Measurements from ENCODE around the gene NRL. TPM values are rescaled to one million over a fixed set of nuclear protein-coding genes. Genes with fewer than 3 reads are reported as not detected.
"Not testable (repeated sequence)": the region's sequence is repeated elsewhere in the genome, so short reads cannot be mapped to it uniquely, and the experiment has no call there.

The NRL gene
- total and polyA plus RNA-seq, 2 donors = 0.85 to 2.9 TPM

DNA sequence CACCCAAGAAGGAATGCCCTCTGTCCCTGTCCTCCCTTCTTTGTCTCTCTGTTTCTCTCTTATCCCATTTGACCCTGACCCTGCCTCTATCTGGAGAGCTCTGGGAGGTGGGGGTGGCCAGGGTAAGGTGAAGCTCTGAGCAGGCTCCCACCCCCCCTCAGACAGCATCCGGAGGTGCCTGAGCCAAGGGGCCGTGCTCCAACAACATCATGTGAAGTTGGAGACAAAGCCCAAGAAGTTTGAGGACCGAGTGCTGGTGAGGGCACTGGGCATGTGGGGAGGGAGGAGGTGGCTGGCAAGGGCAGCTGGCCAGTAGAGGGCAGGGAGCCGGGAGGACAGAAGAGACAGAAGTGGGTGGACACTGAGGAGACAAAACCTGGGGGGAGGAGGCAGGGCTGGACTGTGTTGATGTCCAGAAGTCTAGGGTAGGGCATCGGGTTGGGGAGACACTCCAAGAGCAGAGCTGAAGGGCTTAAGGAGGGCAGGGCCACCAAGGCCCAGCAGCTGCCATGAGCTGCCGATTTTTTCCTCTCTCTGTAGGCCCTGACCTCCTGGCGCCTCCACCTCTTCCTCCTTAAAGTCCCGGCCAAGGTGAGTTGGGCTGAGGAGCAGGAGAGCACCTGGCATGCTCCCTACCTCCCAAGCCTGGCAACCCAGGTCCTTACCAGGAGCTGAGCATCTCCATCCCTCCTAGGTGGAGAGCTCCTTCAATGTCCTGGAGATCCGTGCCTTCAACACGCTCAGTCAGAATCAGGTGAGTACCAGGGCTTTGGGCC, 61.0 kb downstream of the NRL start:
- H3K36me3 ChIP-seq (ENCODE audit: insufficient read depth) = no peaks in the 10 kb centered on the region
- WGBS = 81% methylated on average over 10 of the region's 10 CpGs
- no peaks in the 10 kb centered on the region for H3K4me1 ChIP-seq (ENCODE audit: insufficient read depth)
- no peak overlapping the region for H3K27ac ChIP-seq (ENCODE audit: low read depth)
- H3K4me3 ChIP-seq (ENCODE audit: low read depth, low read length) = no peak overlapping the region
- no peak for DNase-seq (ENCODE audit: extremely low spot score)

DNA sequence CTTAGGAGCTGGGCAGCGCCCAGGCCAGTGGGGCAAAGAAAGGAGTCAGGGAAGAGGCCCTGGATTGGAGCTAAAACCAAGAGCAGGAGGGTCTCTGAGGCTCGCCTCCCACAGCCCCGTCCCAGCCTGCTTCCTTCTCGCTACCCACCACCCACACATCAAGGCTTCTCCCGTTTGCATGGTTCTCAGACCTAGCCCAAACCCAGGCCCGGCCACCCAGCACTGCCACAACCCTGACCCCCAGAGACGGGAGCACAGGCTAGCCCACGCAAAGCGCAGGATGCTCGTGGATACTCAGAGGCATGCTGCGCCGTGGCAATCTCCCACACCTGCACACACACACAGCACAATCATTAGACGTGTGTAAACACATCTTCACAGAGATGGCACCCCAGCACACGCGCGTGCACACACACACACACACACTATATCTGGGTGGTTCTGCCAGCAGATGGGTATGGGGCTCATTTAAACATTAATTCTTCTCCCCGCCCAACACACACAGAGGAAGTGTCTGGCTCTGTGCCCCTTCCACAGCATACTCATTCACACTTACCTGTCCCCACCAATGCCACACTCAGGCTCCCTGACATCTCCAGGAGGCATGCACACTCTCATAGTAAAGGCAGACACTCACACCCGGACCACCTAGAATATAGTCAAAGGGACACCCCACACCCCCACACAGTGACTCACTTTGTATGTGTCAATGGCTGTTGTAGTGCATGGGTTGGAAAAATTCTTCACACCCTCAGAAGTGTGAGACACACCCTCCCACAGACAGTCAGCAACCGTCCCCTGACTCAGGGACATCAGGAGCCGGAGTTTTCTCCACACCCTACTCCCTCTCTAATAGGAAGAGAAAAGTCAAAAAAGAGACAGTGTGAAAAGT, 61.8 kb downstream of the NRL start:
- WGBS = 55% methylated on average over 20 of the region's 20 CpGs
- H3K4me3 ChIP-seq (ENCODE audit: low read depth, low read length) = peak overlapping the region; percentile 73
- no peak for DNase-seq (ENCODE audit: extremely low spot score)
- H3K36me3 ChIP-seq (ENCODE audit: insufficient read depth) = no peaks in the 10 kb centered on the region
- H3K27ac ChIP-seq (ENCODE audit: low read depth) = no peak overlapping the region
- no peaks in the 10 kb centered on the region for H3K4me1 ChIP-seq (ENCODE audit: insufficient read depth)

DNA sequence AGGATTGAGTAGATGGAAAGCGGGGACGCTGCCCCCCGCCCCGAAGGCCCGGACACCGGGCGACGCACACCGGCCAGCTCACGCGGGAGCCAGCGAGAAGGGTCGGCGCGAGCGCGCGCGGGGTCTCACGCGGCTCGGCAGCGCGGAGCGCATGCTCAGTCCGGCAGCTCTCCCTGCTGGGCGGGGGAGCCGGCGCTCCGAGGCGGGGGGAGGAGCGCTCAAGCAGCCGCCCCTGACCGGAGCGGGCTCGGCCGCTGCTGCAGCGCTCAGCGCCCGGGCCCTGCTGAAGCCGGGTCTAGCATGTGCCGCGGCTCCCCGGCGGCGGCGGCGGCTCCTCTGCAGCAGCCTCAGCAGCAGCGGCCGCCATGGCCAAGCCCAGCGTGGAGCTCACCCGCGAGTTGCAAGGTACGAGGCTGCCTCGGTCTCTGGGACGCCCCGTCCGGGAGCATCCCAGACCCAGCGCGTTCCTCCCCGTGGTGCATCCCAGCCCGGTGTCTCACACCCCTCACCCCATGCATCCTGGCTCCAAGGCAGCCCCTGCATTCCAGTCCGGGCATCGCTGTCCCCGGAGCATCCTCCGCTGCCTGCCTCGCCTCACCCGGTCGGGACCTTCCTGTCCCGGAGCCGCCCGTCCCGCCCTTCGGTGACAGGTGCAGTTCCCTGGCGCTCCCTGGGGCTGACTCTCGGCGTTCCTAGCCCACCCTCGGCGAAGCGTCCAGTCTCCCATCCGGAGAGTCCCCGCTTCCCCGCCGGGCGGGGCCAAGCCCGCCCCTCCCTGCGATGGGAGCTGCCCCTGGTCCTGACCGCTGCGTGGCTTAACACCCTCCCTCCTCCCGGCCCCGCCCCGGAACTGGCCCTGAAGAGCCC, 62.7 kb downstream of the NRL start, which contains the start of gene CARMIL3:
CARMIL3 (plus strand) TSS at position 221 of the 867 bp plus-strand sequence; CDS start at position 366, 145 bp downstream.
- DNase-seq (ENCODE audit: extremely low spot score) = peak; percentile 10
- H3K27ac ChIP-seq (ENCODE audit: low read depth) = no peak within 1 kb of the TSS
- under 1% methylated on average over 92 of the region's 92 CpGs for WGBS

DNA sequence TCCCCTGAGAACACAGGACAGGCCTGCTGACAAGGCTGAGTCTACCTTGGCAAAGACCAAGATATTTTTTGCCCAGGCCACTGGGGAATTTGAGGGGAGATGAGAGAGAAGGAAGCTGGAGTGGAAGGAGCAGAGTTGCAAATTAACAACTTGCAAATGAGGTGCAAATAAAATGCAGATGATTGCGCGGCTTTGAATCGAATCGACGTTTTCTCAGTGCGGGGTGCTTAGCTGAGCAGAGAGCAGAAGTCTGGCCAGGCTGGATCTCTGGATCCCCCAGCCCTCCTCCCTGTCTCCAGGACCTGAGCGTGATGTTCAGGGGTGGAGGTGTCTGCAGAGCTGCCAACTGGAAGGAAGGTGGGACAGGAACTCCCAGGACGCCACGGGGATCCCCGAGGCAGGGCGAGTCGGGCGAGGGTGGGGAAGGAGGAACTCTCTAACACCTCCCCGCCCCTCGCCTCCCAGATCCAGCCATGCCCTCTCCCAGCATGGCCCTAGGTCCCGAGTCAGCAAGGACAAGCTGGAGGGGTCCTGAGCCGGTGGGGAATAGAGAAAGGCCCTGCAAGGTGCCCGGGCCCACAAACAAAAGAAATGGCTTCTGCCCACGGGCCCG, 63.5 kb downstream of the NRL start:
- Histone ChIP-seq H3K27ac (ENCODE audit: low read depth) (no peak overlapping the region), H3K4me1 (ENCODE audit: insufficient read depth) (no peaks in the 10 kb centered on the region), H3K36me3 (ENCODE audit: insufficient read depth) (no peaks in the 10 kb centered on the region), H3K4me3 (ENCODE audit: low read depth, low read length) (peak overlapping the region; percentile 73)
- no peak for DNase-seq (ENCODE audit: extremely low spot score)
- 27% methylated on average over 20 of the region's 20 CpGs for WGBS

More for the DNA sequence above, 62.7 kb downstream of the NRL start, which contains the start of gene CARMIL3:
- no peaks in the 10 kb centered on the region for H3K36me3 ChIP-seq (ENCODE audit: insufficient read depth)
- no peaks in the 10 kb centered on the region for H3K4me1 ChIP-seq (ENCODE audit: insufficient read depth)
- peak within 1 kb of the TSS; percentile 73 for H3K4me3 ChIP-seq (ENCODE audit: low read depth, low read length)

DNA sequence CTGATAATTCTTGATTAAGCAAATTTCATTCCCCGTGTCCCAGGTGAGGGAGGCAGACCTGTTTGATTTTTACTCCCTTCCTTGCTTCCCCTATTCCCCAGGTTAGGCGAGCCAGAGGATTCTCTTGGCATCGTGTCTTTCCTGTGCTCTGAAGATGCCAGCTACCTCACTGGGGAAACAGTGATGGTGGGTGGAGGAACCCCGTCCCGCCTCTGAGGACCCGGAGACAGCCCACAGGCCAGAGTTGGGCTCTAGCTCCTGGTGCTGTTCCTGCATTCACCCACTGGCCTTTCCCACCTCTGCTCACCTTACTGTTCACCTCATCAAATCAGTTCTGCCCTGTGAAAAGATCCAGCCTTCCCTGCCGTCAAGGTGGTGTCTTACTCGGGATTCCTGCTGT, 64.0 kb downstream of the NRL start:
- not testable (repeated sequence) for H3K4me1 ChIP-seq (ENCODE audit: insufficient read depth); H3K4me3 ChIP-seq (ENCODE audit: low read depth, low read length); H3K27ac ChIP-seq (ENCODE audit: low read depth); H3K36me3 ChIP-seq (ENCODE audit: insufficient read depth); DNase-seq (ENCODE audit: extremely low spot score)
- WGBS = 73% methylated on average over 8 of the region's 8 CpGs

DNA sequence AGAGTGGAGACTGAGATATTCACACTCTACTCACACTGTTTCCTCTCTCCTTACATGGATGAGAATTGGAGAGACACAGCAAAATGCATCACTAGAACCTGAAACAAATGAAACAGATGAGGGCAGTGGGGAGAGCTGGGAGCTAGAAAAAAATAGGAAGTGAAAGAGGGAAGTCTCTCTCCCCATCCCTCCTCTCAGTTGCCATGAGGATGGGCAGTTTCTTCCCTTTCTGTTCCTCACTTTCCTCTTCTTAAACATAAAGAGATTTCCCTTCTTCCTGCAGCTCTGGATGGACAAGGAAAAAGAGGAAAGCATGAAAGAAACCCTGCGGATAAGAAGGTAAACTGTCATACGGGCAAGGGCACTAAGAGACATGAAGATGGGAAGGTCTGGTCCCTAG, 65.7 kb downstream of the NRL start:
- WGBS = 84% methylated on average over 2 of the region's 2 CpGs

DNA sequence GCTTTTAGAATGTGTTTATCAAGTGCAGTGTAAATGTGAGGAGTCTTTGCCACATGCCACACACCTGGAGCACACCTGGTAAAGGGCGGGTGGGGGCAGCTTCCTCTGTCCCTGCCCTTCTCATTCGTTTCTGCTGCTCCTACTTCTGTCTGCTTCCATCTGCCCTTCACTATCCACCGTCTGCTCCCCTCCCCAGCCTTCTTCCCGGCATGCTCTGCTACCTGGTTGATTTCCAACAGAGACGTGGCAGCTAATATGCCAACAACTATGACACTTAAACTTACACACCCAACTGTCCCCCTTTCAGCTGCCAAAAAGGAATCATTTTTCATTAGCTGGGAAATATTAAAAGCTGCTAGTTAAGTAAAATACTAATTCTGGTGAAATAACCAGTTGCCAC, 72.0 kb downstream of the NRL start:
- no peaks in the 10 kb centered on the region for H3K36me3 ChIP-seq (ENCODE audit: insufficient read depth)
- H3K4me1 ChIP-seq (ENCODE audit: insufficient read depth) = no peaks in the 10 kb centered on the region
- no peak overlapping the region for H3K27ac ChIP-seq (ENCODE audit: low read depth)
- H3K4me3 ChIP-seq (ENCODE audit: low read depth, low read length) = no peak overlapping the region
- DNase-seq (ENCODE audit: extremely low spot score) = no peak
- WGBS = 44% methylated on average over 5 of the region's 5 CpGs

More for the DNA sequence above, 65.7 kb downstream of the NRL start:
- H3K36me3 ChIP-seq (ENCODE audit: insufficient read depth); H3K4me1 ChIP-seq (ENCODE audit: insufficient read depth); DNase-seq (ENCODE audit: extremely low spot score); H3K27ac ChIP-seq (ENCODE audit: low read depth); H3K4me3 ChIP-seq (ENCODE audit: low read depth, low read length): not testable (repeated sequence)

DNA sequence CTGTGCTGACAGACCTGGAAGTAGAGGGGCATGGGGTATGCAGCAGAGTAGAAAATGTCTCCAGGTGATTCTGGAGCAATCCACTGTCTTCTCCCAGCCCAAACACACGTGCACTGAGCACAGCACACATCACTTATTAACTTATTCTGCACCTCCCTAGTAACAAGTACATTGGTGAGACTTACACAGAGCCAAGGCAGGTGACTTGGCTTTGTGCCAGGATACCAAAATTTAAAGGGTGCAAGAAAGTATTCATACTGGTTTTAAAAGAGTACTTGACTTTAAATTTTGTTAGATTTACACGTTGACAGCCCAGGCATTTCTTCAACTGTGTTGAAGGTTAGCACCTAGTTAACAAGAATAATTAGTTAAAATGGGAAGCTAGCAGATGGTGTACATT, 74.1 kb downstream of the NRL start:
- DNase-seq (ENCODE audit: extremely low spot score) = no peak
- WGBS = 47% methylated on average over 2 of the region's 2 CpGs
- Histone ChIP-seq H3K27ac (ENCODE audit: low read depth) (no peak overlapping the region), H3K4me1 (ENCODE audit: insufficient read depth) (no peaks in the 10 kb centered on the region), H3K36me3 (ENCODE audit: insufficient read depth) (no peaks in the 10 kb centered on the region), H3K4me3 (ENCODE audit: low read depth, low read length) (no peak overlapping the region)

DNA sequence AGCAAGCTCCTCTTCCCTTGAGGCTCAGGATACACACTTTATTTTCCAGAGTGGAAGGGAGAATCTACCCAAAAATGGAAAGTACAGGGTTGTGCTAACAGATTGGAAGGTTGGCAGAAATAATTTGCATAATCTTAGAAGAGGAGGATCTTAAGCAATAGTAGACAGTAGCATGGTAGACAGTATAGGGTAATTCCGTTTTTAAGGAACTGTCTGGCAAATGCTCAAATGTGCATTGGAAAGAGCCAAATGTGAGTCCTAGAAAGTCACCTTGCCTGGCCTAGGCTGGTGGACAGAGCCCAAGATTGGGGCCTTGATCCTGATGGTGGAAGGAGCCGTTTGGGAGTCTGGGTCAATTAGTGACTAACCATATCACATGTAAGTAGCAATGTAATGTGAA, 76.1 kb downstream of the NRL start:
- Histone ChIP-seq H3K4me3 (ENCODE audit: low read depth, low read length) (no peak overlapping the region), H3K36me3 (ENCODE audit: insufficient read depth) (no peaks in the 10 kb centered on the region)
- WGBS = 91% methylated on average over 2 of the region's 2 CpGs

DNA sequence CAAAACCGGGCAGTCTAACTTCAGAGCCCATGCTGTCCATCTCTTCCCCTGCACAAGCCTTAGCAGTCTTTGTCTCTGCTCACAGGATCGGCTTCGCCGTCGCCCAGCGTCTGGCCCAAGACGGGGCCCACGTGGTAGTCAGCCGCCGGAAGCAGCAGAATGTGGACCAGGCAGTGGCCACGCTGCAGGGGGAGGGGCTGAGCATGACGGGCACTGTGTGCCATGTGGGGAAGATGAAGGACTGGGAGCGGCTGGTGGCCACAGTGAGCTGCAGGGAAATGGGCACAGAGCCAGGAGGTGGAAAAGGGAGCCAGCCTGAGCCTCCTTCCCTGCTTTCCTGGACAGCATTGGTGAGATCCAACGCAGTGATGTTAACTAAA, 77.1 kb downstream of the NRL start:
- no peaks in the 10 kb centered on the region for H3K4me1 ChIP-seq (ENCODE audit: insufficient read depth)
- no peak overlapping the region for H3K27ac ChIP-seq (ENCODE audit: low read depth)
- H3K36me3 ChIP-seq (ENCODE audit: insufficient read depth) = no peaks in the 10 kb centered on the region
- H3K4me3 ChIP-seq (ENCODE audit: low read depth, low read length) = no peak overlapping the region
- 68% methylated on average over 14 of the region's 14 CpGs for WGBS
- DNase-seq (ENCODE audit: extremely low spot score) = no peak

More for the DNA sequence above, 76.1 kb downstream of the NRL start:
- no peak overlapping the region for H3K27ac ChIP-seq (ENCODE audit: low read depth)
- DNase-seq (ENCODE audit: extremely low spot score) = no peak
- no peaks in the 10 kb centered on the region for H3K4me1 ChIP-seq (ENCODE audit: insufficient read depth)

DNA sequence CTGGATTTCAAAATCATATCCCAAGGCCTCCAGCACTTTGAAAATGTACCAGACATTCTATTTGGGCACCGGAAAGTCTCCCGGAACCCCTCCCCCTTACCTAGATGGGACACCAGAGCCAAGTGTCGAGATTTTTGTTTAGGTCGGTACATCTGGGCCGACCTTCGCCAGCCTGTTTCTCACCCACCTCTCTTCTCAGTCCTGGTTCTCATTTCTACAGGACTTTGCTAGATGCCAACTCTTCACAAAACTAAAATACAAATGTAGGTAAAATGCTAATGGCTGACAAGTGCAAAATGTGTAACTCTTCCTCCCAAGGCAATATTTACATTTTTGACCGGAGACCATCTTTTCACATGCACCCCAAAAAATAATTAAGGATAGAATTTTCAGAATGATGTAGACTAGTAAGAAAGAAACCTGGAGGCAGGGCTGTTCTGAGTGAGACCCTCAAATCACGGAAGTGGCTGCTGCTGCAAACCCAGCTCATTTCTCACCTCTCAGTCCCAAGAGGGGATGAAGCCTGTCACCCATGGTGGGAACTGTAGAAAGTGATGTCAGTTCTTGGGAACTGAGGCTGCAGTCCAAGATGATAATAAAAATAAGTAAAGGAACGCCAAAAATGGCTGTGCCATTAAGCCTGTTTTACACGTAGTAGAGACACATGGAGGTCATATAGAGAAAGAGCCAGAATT, 77.6 kb downstream of the NRL start:
- not testable (repeated sequence) for H3K36me3 ChIP-seq (ENCODE audit: insufficient read depth); DNase-seq (ENCODE audit: extremely low spot score); H3K4me3 ChIP-seq (ENCODE audit: low read depth, low read length); H3K4me1 ChIP-seq (ENCODE audit: insufficient read depth); H3K27ac ChIP-seq (ENCODE audit: low read depth)
- WGBS = 43% methylated on average over 10 of the region's 10 CpGs

DNA sequence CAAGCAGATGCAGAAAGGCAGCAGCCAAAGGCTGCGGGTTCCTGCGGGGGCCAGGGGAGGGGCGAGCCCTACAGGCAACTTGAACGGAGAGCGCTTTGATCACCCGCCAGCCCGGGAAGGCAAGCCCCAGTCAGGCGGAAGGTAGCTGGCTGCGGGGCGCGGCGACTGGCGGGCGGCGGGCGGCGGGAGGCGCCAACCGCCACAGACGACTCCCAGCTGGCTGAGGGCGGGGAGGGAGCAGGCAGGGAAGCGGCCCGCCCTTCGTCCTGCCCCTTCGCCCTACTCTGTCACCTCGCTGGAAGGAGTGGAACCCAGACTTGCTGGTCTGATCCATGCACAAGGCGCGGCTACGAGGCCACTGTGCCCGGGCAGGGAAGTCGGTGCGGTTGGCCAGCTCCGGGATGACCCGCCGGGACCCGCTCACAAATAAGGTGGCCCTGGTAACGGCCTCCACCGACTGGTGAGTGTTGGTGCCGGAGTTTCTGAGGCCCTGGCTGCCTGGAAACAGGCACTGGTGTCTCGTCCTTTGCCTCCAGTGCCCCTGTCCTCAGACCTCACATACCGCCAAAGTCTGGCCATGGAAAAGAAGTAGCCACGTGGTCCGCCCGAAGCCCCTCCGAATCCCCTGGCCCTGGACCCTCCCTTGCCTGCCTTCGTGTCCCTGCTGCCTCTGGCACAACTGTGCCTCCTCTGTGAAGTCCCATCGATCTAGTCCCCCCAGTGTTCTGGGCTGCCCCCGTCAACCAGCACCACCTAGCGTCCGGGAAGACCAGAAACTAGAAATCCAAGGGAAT, 78.4 kb downstream of the NRL start:
- Histone ChIP-seq H3K36me3 (ENCODE audit: insufficient read depth) (no peaks in the 10 kb centered on the region), H3K27ac (ENCODE audit: low read depth) (peak overlapping the region; percentile 88), H3K4me1 (ENCODE audit: insufficient read depth) (no peaks in the 10 kb centered on the region), H3K4me3 (ENCODE audit: low read depth, low read length) (peak overlapping the region; percentile 40)
- under 1% methylated on average over 48 of the region's 50 CpGs for WGBS
- peak; percentile 25 for DNase-seq (ENCODE audit: extremely low spot score)

All from urinary bladder (tissue), 4 donors.